BE2C (cell line): ENCODE results near the gene RCAN2.

Experiments
- DNase-seq: peaks from one replicate; pipeline ENCODE4 v3.0.0-alpha.2; 2020
- H3K27me3 ChIP-seq: fragments of 250-450 bp; sonication (Bioruptor Pico); 2 replicates; pipeline ENCODE4 v1.5.1; 2020; ENCODE audit warnings: mild to moderate bottlenecking
- H3K36me3 ChIP-seq: fragments of 250-450 bp; sonication (Bioruptor Pico); 2 replicates; pipeline ENCODE4 v1.5.1; 2020; ENCODE audit warnings: mild to moderate bottlenecking
- H3K4me1 ChIP-seq: fragments of 250-450 bp; sonication (Bioruptor Pico); 2 replicates; pipeline ENCODE4 v1.5.1; 2020
- H3K4me3 ChIP-seq: 2 replicates; pipeline ENCODE4 v1.5.1; 2011; ENCODE audit warnings: low read depth, low read length
- H3K9me3 ChIP-seq: fragments of 250-450 bp; sonication (Bioruptor Pico); 2 replicates; pipeline ENCODE4 v1.5.1; 2020
- CTCF ChIP-seq: IDR thresholded peaks from 2 replicates; pipeline ENCODE4 v1.5.1; 2012; ENCODE audit warnings: mild to moderate bottlenecking, low read depth, low read length

Gene RCAN2

GRCh38 chr6:46310196-46310595 lies 181.1 kb downstream of the RCAN2 start:
- DNase-seq, result no peak

GRCh38 chr6:46306431-46306830 lies 184.8 kb downstream of the RCAN2 start:
- H3K36me3 ChIP-seq, result no peaks in the 10 kb centered on the region
- TF ChIP-seq CTCF, result no peak
- H3K4me3 ChIP-seq, result no peak overlapping the region
- no peaks in the 10 kb centered on the region for H3K27me3 ChIP-seq
- H3K9me3 ChIP-seq, result no peaks in the 10 kb centered on the region
- no peak for DNase-seq
- no peaks in the 10 kb centered on the region for H3K4me1 ChIP-seq

More at GRCh38 chr6:46310196-46310595, 181.1 kb downstream of the RCAN2 start:
- Histone ChIP-seq H3K36me3 (no peaks in the 10 kb centered on the region), H3K27me3 (no peaks in the 10 kb centered on the region), H3K9me3 (no peaks in the 10 kb centered on the region), H3K4me1 (no peaks in the 10 kb centered on the region), H3K4me3 (no peak overlapping the region)
- TF ChIP-seq CTCF, result no peak

DNA sequence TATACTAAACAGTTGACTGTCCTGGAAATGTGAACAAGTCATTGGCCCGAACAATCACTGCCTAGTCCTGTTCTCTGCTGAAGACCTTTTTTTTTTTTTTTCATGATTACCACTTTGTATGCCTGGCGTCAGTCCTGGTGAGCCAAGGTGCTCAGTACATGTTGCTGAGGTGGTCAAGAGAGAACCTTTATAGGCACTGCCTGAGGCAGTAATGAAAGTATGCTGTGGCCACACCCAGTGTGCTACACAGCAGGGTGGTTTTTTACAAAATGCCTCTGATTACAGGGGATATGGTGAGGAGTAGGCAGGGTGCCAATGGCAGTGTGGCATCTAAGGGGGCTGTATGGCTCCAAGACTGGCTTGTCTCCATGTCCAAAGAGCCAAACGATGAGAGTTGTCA lies 185.4 kb downstream of the RCAN2 start:
- Histone ChIP-seq H3K36me3 (no peaks in the 10 kb centered on the region), H3K9me3 (no peaks in the 10 kb centered on the region), H3K4me1 (no peaks in the 10 kb centered on the region), H3K27me3 (no peaks in the 10 kb centered on the region), H3K4me3 (no peak overlapping the region)
- DNase-seq, result no peak
- no peak for TF ChIP-seq CTCF

DNA sequence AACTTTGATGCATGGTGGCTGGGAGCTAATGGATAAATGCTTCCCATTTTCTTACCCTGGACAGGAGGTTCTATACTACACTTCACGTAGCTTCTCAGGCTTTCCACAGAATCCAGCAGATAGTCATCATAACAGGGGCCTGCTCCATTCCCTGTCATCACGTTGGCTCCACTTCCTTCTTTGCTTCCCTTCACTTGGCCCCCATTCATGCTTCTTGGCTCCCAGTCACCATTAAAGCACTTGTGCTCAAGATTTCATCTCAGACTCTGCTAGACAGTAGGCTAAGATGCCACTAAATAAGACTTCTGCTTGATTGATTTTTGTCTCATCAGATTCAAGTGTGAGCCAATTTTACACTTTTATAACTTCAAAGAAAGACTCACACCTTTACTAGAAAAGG lies 186.0 kb downstream of the RCAN2 start:
- no peak for TF ChIP-seq CTCF
- H3K4me3 ChIP-seq, result no peak overlapping the region
- H3K36me3 ChIP-seq, result no peaks in the 10 kb centered on the region
- H3K4me1 ChIP-seq, result no peaks in the 10 kb centered on the region
- no peak for DNase-seq
- no peaks in the 10 kb centered on the region for H3K9me3 ChIP-seq
- no peaks in the 10 kb centered on the region for H3K27me3 ChIP-seq

GRCh38 chr6:46302816-46303215 lies 188.4 kb downstream of the RCAN2 start:
- Histone ChIP-seq H3K9me3 (no peaks in the 10 kb centered on the region), H3K27me3 (no peaks in the 10 kb centered on the region), H3K36me3 (no peaks in the 10 kb centered on the region), H3K4me3 (no peak overlapping the region), H3K4me1 (no peaks in the 10 kb centered on the region)
- no peak for DNase-seq
- TF ChIP-seq CTCF, result no peak

GRCh38 chr6:46302176-46302575 lies 189.1 kb downstream of the RCAN2 start:
- TF ChIP-seq CTCF, result no peak
- H3K27me3 ChIP-seq, result no peaks in the 10 kb centered on the region
- H3K36me3 ChIP-seq, result no peaks in the 10 kb centered on the region
- no peaks in the 10 kb centered on the region for H3K9me3 ChIP-seq
- H3K4me1 ChIP-seq, result no peaks in the 10 kb centered on the region
- H3K4me3 ChIP-seq, result no peak overlapping the region
- no peak for DNase-seq
